A549 (cell line): ENCODE data around the gene PLOD3. TPM values are rescaled to one million over a fixed set of nuclear protein-coding genes. Genes with fewer than 3 reads are reported as not detected.

ENCODE experiments used
- ATAC-seq, 2 experiments: fragments of 200-7000 bp in 1 of 2; fragments of >200 bp in 1 of 2; cut with Nextera tagmentation in 1 of 2; cut with Tn5 transposase in 1 of 2; 3 replicates each; pipeline versions ENCODE4 v1.8.0 to v1.9.1; 2018 to 2020; ENCODE audit warnings: mild to moderate bottlenecking in 1 of 2, moderate library complexity in 1 of 2
- CTCF ChIA-PET: fragments of 300-600 bp; sonication (Branson Sonifier 250); formaldehyde crosslinking; extraction: SDS; loops from one replicate; lab custom pipeline; 2021; ENCODE audit warnings: antibody characterized with exemption, inconsistent platforms; lab: Yijun Ruan, JAX
- POLR2A ChIA-PET: fragments of 350-600 bp; formaldehyde crosslinking; extraction: SDS; loops from one replicate; lab custom pipeline; 2021; ENCODE audit warnings: antibody characterized with exemption, inconsistent platforms; lab: Yijun Ruan, JAX
- DNase-seq, 2 experiments: peaks; one replicate each; pipeline versions ENCODE4 v3.0.0 to v3.0.0-alpha.2; 2011 to 2016; ENCODE audit warnings: low read depth in 1 of 2, low spot score in 1 of 2
- FAIRE-seq: peaks from 2 replicates; lab custom pipeline; 2011; peaks lifted over from hg19 to GRCh38; lab: Jason Lieb, UNC
- H3K27ac ChIP-seq, 2 experiments: fragments of >200 bp; sonication (Bioruptor Twin); formaldehyde crosslinking; 3 replicates each; pipeline ENCODE4 v1.5.1; 2016 to 2017
- H3K4me1 ChIP-seq: fragments of >200 bp; sonication (Bioruptor Twin); formaldehyde crosslinking; 3 replicates; pipeline ENCODE4 v1.6.1; 2016
- H3K4me2 ChIP-seq: fragments of >200 bp; sonication (Bioruptor Twin); formaldehyde crosslinking; 3 replicates; pipeline ENCODE4 v1.6.1; 2016
- H3K4me3 ChIP-seq: fragments of >200 bp; sonication (Bioruptor Twin); formaldehyde crosslinking; 3 replicates; pipeline ENCODE4 v1.5.1; 2016
- H3K9me3 ChIP-seq: fragments of >200 bp; sonication (Bioruptor Twin); formaldehyde crosslinking; 3 replicates; pipeline ENCODE4 v1.6.1; 2016
- CHD2 ChIP-seq: fragments of 150-350 bp; IDR thresholded peaks from 2 replicates; pipeline ENCODE4 v1.6.1; 2014; ENCODE audit warnings: low read length; ENCODE audit not compliant: partially characterized antibody
- EHF ChIP-seq: fragments of 250-450 bp; sonication (Bioruptor Pico); IDR thresholded peaks from 2 replicates; pipeline ENCODE4 v1.5.0; 2020; ENCODE audit warnings: mild to moderate bottlenecking
- EHMT2 ChIP-seq: fragments of 200-600 bp; sonication (generic); IDR thresholded peaks from 2 replicates; pipeline ENCODE4 v1.6.1; 2016; ENCODE audit warnings: antibody characterized with exemption, low read depth, mild to moderate bottlenecking, moderate library complexity
- FOSB ChIP-seq: fragments of 250-450 bp; sonication (Bioruptor Pico); IDR thresholded peaks from 2 replicates; pipeline ENCODE4 v1.5.0; 2020; ENCODE audit warnings: mild to moderate bottlenecking, moderate library complexity
- FOSL2 ChIP-seq, 2 experiments: fragments of 450-650 bp in 1 of 2; fragments of >200 bp in 1 of 2; sonication (Bioruptor Twin) in 1 of 2; formaldehyde crosslinking; IDR thresholded peaks; 2 replicates each; pipeline versions ENCODE4 v1.5.0 to v1.6.1; 2016 to 2020; ENCODE audit warnings: mild to moderate bottlenecking in 1 of 2, moderate library complexity in 1 of 2
- GATA3 ChIP-seq: IDR thresholded peaks from 2 replicates; pipeline ENCODE4 v1.6.1; 2012; ENCODE audit warnings: borderline replicate concordance
- HEYL ChIP-seq: fragments of 250-450 bp; sonication (Bioruptor Pico); IDR thresholded peaks from 2 replicates; pipeline ENCODE4 v1.8.0; 2021; ENCODE audit warnings: mild to moderate bottlenecking, moderate library complexity
- HOXA7 ChIP-seq: fragments of 250-450 bp; sonication (Bioruptor Pico); IDR thresholded peaks from 2 replicates; pipeline ENCODE4 v1.5.0; 2020; ENCODE audit warnings: mild to moderate bottlenecking, moderate library complexity
- HOXB5 ChIP-seq: fragments of 250-450 bp; sonication (Bioruptor Pico); IDR thresholded peaks from 2 replicates; pipeline ENCODE4 v1.5.0; 2020; ENCODE audit warnings: mild to moderate bottlenecking, moderate library complexity
- JUNB ChIP-seq: fragments of >200 bp; sonication (Bioruptor Twin); formaldehyde crosslinking; IDR thresholded peaks from 2 replicates; pipeline ENCODE4 v1.6.1; 2016
- KDM1A ChIP-seq: fragments of 200-600 bp; sonication (generic); IDR thresholded peaks from 2 replicates; pipeline ENCODE4 v1.6.1; 2016; ENCODE audit warnings: low read depth, mild to moderate bottlenecking
- KDM5A ChIP-seq: fragments of 200-600 bp; sonication (generic); IDR thresholded peaks from 2 replicates; pipeline ENCODE4 v1.6.1; 2016; ENCODE audit warnings: antibody characterized with exemption, mild to moderate bottlenecking
- NFE2L2 ChIP-seq: fragments of 150-350 bp; conservative IDR thresholded peaks from 2 replicates; pipeline ENCODE4 v1.6.1; 2014; ENCODE audit warnings: low read length
- NPAS2 ChIP-seq: fragments of 250-450 bp; sonication (Bioruptor Pico); IDR thresholded peaks from 2 replicates; pipeline ENCODE4 v1.8.0; 2022; ENCODE audit warnings: mild to moderate bottlenecking, moderate library complexity, borderline replicate concordance
- POLR2AphosphoS2 ChIP-seq: conservative IDR thresholded peaks from 2 replicates; pipeline ENCODE4 v1.6.1; 2012; ENCODE audit warnings: low read length, improper control_type of control experiment, inconsistent platforms
- RAD21 ChIP-seq, 2 experiments: fragments of >200 bp in 1 of 2; sonication (Bioruptor Twin) in 1 of 2; formaldehyde crosslinking in 1 of 2; IDR thresholded peaks in 1 of 2; conservative IDR thresholded peaks in 1 of 2; 2 replicates in 1 of 2; 3 replicates in 1 of 2; pipeline ENCODE4 v1.6.1; 2012 to 2018; ENCODE audit warnings: inconsistent platforms in 1 of 2
- RCOR1 ChIP-seq: fragments of 150-350 bp; IDR thresholded peaks from 2 replicates; pipeline ENCODE4 v1.6.1; 2014; ENCODE audit warnings: antibody characterized with exemption, low read length, low read depth
- SMC3 ChIP-seq: fragments of >200 bp; sonication (Bioruptor Twin); formaldehyde crosslinking; IDR thresholded peaks from 3 replicates; pipeline ENCODE4 v1.6.1; 2018; ENCODE audit warnings: inconsistent platforms
- TP53 ChIP-seq: fragments of 250-450 bp; sonication (Bioruptor Pico); IDR thresholded peaks from 2 replicates; pipeline ENCODE4 v1.5.0; 2021; ENCODE audit warnings: mild to moderate bottlenecking, moderate library complexity
- ZFP36 ChIP-seq: fragments of 450-650 bp; IDR thresholded peaks from 2 replicates; pipeline ENCODE4 v1.6.1; 2014; ENCODE audit warnings: borderline replicate concordance; ENCODE audit not compliant: partially characterized antibody
- WGBS: methylation state at CpG from one replicate; pipeline ENCODE4 v1.1.6; 2017; ENCODE audit errors: missing lambda C conversion rate; 5-methylcytosine and 5-hydroxymethylcytosine counted together
- polyA plus RNA-seq, 4 experiments: library from polyadenylated mRNA; depleted of rRNA in 3 of 4; stranded (reverse); fragments of >200 nt; fragmentation: RNase III in 1 of 4; extraction: RNeasy Plus Mini Kit Qiagen cat#74134 plus additional on column Dnase treatment in 1 of 4; gene quantifications; 2 replicates in 3 of 4; 3 replicates in 1 of 4; pipeline ENCODE4 v1.2.3, GENCODE V29; 2011 to 2017
- TF ChIP-seq, protein P1 (sequence below): fragments of 450-650 bp; IDR thresholded peaks from 2 replicates; pipeline ENCODE4 v1.6.1; 2014; ENCODE audit warnings: antibody characterized with exemption
- TF ChIP-seq, protein P2 (sequence below): fragments of 250-450 bp; sonication (Bioruptor Pico); IDR thresholded peaks from 2 replicates; pipeline ENCODE4 v1.5.0; 2020; ENCODE audit warnings: low read depth, mild to moderate bottlenecking, moderate library complexity
- TF ChIP-seq, protein P3 (sequence below): IDR thresholded peaks from 2 replicates; pipeline ENCODE4 v1.6.1; 2012
- TF ChIP-seq, protein P4 (sequence below): IDR thresholded peaks from 2 replicates; pipeline ENCODE4 v1.6.1; 2012; ENCODE audit warnings: low read depth, borderline replicate concordance

Gene PLOD3
- polyA plus RNA-seq, 2 of the 4 experiments (the other 2 are of a cell fraction), result 26.0 to 48.7 TPM

DNA sequence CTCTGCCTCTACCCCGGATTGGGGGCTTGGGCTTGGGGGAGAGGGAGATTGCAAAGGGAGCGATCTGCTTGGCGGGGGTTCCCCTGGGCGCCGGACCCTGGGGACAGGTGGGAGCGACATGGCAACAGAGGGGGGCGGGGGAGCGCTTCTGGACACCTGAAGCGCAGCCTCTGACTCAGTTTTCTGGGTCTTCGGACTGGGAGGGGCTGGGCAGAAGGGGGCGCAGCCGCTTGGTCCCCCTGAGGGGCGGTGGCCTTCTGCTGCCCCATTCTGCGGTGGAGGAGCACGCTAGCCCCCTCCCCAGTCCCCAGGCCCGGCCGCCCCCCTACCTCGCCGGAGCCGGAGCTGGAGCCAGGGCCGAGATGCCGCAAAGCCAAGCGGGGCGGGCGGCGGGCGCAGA lies 37.7 kb downstream of the PLOD3 start:
- H3K9me3 ChIP-seq, result no peaks in the 10 kb centered on the region
- CTCF ChIA-PET, result interaction anchor here (1.0 to 1.2 kb wide), 3 partner anchors 9 to 13 kb away, joined by 3 to 6 read pairs (median 4); no protein-coding TSS in a partner anchor
- H3K4me2 ChIP-seq, result peak overlapping the region; percentile 80
- FAIRE-seq, result no peak
- peaks cover 17% of the 10 kb centered on the region for H3K4me1 ChIP-seq
- POLR2A ChIA-PET, result no interaction called here
- DNase-seq, result no peak
- peak overlapping the region; percentile 37 for H3K4me3 ChIP-seq
- ATAC-seq, result no peak
- WGBS, result 31% methylated on average over 6 of the region's 27 CpGs
- H3K27ac ChIP-seq, result peak overlapping the region in 1 of 2 experiments; percentile 55; a peak in 2 of 6 replicates
- TF ChIP-seq NFE2L2 (no peak), TP53 (CRISPR knock-in tag) (no peak), FOSB (CRISPR knock-in tag) (no peak), KDM1A (no peak), POLR2AphosphoS2 (no peak), ZFP36 (no peak), GATA3 (no peak), CHD2 (no peak), SMC3 (no peak), EHMT2 (no peak), FOSL2 (IDR thresholded peaks at IDR 0.05) (no peak), FOSL2 (CRISPR knock-in tag; IDR thresholded peaks at IDR 0.05) (no peak), EHF (no peak), HOXB5 (CRISPR knock-in tag) (no peak), KDM5A (no peak), RCOR1 (no peak), JUNB (no peak), HOXA7 (CRISPR knock-in tag) (no peak), NPAS2 (CRISPR knock-in tag) (no peak)
- TF ChIP-seq, protein P1, sequence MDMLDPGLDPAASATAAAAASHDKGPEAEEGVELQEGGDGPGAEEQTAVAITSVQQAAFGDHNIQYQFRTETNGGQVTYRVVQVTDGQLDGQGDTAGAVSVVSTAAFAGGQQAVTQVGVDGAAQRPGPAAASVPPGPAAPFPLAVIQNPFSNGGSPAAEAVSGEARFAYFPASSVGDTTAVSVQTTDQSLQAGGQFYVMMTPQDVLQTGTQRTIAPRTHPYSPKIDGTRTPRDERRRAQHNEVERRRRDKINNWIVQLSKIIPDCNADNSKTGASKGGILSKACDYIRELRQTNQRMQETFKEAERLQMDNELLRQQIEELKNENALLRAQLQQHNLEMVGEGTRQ, result no peak
- TF ChIP-seq, protein P2, sequence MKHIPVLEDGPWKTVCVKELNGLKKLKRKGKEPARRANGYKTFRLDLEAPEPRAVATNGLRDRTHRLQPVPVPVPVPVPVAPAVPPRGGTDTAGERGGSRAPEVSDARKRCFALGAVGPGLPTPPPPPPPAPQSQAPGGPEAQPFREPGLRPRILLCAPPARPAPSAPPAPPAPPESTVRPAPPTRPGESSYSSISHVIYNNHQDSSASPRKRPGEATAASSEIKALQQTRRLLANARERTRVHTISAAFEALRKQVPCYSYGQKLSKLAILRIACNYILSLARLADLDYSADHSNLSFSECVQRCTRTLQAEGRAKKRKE (CRISPR knock-in tag), result no peak

DNA sequence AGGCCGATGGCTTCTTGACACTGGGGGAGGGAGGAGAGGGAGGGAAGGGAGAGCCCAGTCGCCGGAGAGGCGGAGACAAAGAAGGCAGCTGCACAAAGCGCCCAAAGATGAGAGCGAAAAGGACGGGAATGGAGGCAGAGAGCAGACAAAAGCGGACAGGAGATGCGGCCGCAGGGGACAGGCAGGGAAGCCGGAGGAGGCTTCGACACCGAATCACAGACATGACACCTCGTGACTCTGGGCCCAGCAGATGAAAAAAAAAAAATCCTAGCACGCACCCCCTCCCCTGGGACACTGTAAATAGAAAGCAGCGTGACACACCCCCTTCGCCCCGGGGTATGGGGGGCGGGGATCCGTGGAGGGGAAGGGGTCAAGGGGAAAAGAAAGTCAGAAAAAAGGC lies 38.3 kb downstream of the PLOD3 start:
- no peak for DNase-seq
- peak in 1 of 2 experiments; percentile 7; a peak in 2 of 6 replicates for ATAC-seq
- ChIA-PET CTCF (interaction anchor here (0.7 to 6.7 kb wide), 3 partner anchors 13 to 38 kb away, joined by 3 to 68 read pairs (median 5); no protein-coding TSS in a partner anchor), POLR2A (interaction anchor here (0.7 kb wide), 1 partner anchor 14 kb away, joined by 4 read pairs; the partner anchor contains the start of gene VGF)
- WGBS, result 5% methylated on average over 19 of the region's 20 CpGs
- no peak for TF ChIP-seq FOSL2 (IDR thresholded peaks at IDR 0.05)
- TF ChIP-seq FOSL2 (CRISPR knock-in tag; IDR thresholded peaks at IDR 0.05), result no peak
- no peak for TF ChIP-seq HEYL
- TF ChIP-seq, protein P3, sequence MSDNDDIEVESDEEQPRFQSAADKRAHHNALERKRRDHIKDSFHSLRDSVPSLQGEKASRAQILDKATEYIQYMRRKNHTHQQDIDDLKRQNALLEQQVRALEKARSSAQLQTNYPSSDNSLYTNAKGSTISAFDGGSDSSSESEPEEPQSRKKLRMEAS, result peak; percentile 48; the same call in 1 of the 2 replicates
- no peak for TF ChIP-seq KDM1A
- no peak for TF ChIP-seq RAD21 (conservative IDR thresholded peaks at IDR 0.05 in 1 of 2, IDR thresholded peaks at IDR 0.05 in 1 of 2)
- TF ChIP-seq, protein P4, sequence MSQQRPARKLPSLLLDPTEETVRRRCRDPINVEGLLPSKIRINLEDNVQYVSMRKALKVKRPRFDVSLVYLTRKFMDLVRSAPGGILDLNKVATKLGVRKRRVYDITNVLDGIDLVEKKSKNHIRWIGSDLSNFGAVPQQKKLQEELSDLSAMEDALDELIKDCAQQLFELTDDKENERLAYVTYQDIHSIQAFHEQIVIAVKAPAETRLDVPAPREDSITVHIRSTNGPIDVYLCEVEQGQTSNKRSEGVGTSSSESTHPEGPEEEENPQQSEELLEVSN, result no peak
- Histone ChIP-seq H3K4me3 (peak overlapping the region; percentile 37), H3K4me1 (peaks cover 15% of the 10 kb centered on the region), H3K27ac (peak overlapping the region; percentile 6 to 55; a peak in 3 of 6 replicates), H3K4me2 (peak overlapping the region; percentile 80), H3K9me3 (no peaks in the 10 kb centered on the region)
- no peak for FAIRE-seq
